Esophagus squamous epithelium (tissue), 5 donors: Measurements from ENCODE around the gene RPS2. TPM values are rescaled to one million over a fixed set of nuclear protein-coding genes. Genes with fewer than 3 reads are reported as not detected.
A peak's percentile ranks its signal among the peaks of the same experiment; 100 is the strongest.

Experiments
- DNase-seq: peaks from one replicate; lab custom pipeline; 2025; lab: John Stamatoyannopoulos, UW
- H3K27ac ChIP-seq, 4 donors: fragments of 200-600 bp; sonication (generic); one replicate each; pipeline ENCODE4 v1.5.1; 2016 to 2019; ENCODE audit warnings: mild to moderate bottlenecking in 1 of 4
- H3K27me3 ChIP-seq, 4 donors: fragments of 200-600 bp; sonication (generic); 1 replicate in 3 of 4; 2 replicates in 1 of 4; pipeline versions ENCODE4 v1.5.1 to v1.6.0; 2017 to 2021; ENCODE audit warnings: antibody characterized with exemption in 1 of 4
- H3K36me3 ChIP-seq, 3 donors: fragments of 200-600 bp; sonication (generic); one replicate each; pipeline ENCODE4 v1.5.1; 2016 to 2019
- H3K4me1 ChIP-seq, 3 donors: fragments of 200-600 bp; sonication (generic); one replicate each; pipeline ENCODE4 v1.5.1; 2017 to 2019
- H3K4me3 ChIP-seq, 4 donors: fragments of 200-600 bp; sonication (generic); 1 replicate in 3 of 4; 2 replicates in 1 of 4; pipeline ENCODE4 v1.5.1; 2016 to 2019; ENCODE audit warnings: mild to moderate bottlenecking in 2 of 4, moderate library complexity in 1 of 4
- H3K9me3 ChIP-seq, 3 donors: fragments of 200-600 bp; sonication (generic); one replicate each; pipeline ENCODE4 v1.5.1; 2016 to 2019
- CTCF ChIP-seq, 6 experiments: fragments of 450-650 bp in 4 of 6; fragments of 200-600 bp in 2 of 6; sonication (generic) in 2 of 6; IDR thresholded peaks; one replicate each; pipeline ENCODE4 v1.5.1; 2016 to 2019; ENCODE audit warnings: antibody characterized with exemption in 6 of 6, mild to moderate bottlenecking in 4 of 6, moderate library complexity in 4 of 6
- POLR2A ChIP-seq, 4 donors: fragments of 450-650 bp; IDR thresholded peaks; one replicate each; pipeline ENCODE4 v1.6.1; 2017; ENCODE audit warnings: antibody characterized with exemption in 4 of 4, mild to moderate bottlenecking in 4 of 4, moderate library complexity in 3 of 4
- WGBS, 2 donors: methylation state at CpG; one replicate each; pipeline ENCODE4 v1.1.5; 2018; 5-methylcytosine and 5-hydroxymethylcytosine counted together
- intact Hi-C: fragments of 100-400 bp; cut with DNase I; formaldehyde crosslinking; loops from one replicate; pipeline ENCODE4 v1.15.0; 2022
- total RNA-seq, 4 donors: library from RNA; depleted of rRNA; stranded (reverse); fragments of >200 nt; gene quantifications; one replicate each; pipeline ENCODE4 v1.1.0, GENCODE V29; 2016
- donor health status: DM: yes; HTN: yes; CAD: no.

Gene RPS2
- total RNA-seq, 4 donors from 2014 or later = 1,980 to 2,837 (median 2,292) TPM

DNA sequence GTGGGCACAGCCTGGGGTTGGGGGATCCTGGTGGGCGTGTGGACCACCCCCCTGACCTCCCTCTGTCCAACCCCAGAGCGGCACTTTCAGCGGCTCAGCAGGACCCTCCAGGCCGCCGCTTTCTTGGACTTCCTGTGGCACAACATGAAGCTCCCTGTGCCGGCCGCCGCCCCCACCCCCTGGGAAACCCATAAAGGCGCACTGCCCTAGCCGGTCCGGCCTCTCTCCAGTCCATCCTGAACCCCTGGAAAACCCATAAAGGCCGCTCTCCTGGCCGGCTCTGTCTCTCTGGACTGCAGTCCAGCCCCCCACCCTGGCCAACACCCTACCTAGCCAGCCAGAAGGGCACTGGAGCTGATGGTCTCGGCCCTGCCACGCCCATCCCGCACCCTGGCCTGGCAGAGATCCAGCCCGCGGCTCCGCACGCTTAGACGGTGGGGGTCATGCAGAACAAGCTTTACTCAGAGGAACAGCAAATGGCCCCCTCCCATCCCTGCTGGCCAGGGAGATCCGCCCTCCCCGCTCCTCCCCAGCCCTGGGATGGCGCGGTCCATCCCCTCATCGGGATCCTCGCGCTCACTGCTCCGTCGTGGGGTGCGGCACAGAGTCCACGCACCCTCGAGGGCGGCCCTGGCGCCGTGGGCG lies 14.0 kb upstream of the RPS2 start:
- H3K9me3 ChIP-seq = no peaks in the 10 kb centered on the region
- intact Hi-C loops = no loop called here
- WGBS, 2 donors = 90% methylated on average over 4 of the region's 37 CpGs; no CpG with 5 or more reads in 1 of the 2 donors
- peaks cover 32 to 53% (median 41%) of the 10 kb centered on the region in 3 donors for H3K36me3 ChIP-seq
- TF ChIP-seq CTCF (IDR thresholded peaks at IDR 0.05) (no peak), POLR2A (IDR thresholded peaks at IDR 0.05) (no peak)
- H3K27me3 ChIP-seq = peaks cover 0 to 93% (median 13%) of the 10 kb centered on the region in 4 donors
- H3K4me3 ChIP-seq = peak overlapping the region; percentile 36 to 50 (median 44)
- H3K27ac ChIP-seq = peak overlapping the region; percentile 52 to 83 (median 80)
- peaks cover 25 to 72% (median 29%) of the 10 kb centered on the region in 3 donors for H3K4me1 ChIP-seq
- DNase-seq = no peak

GRCh38 chr16:1977875-1978268 lies 13.2 kb upstream of the RPS2 start:
- H3K27me3 ChIP-seq = peaks cover 0 to 85% (median 13%) of the 10 kb centered on the region in 4 donors
- no peaks in the 10 kb centered on the region for H3K9me3 ChIP-seq
- no peak for DNase-seq
- TF ChIP-seq POLR2A (IDR thresholded peaks at IDR 0.05) = no peak
- TF ChIP-seq CTCF (IDR thresholded peaks at IDR 0.05) = no peak
- peaks cover 32 to 55% (median 41%) of the 10 kb centered on the region in 3 donors for H3K36me3 ChIP-seq
- intact Hi-C loops = no loop called here
- WGBS, 2 donors = no CpG with 5 or more reads among the region's 18 CpGs
- peaks cover 21 to 72% (median 31%) of the 10 kb centered on the region in 3 donors for H3K4me1 ChIP-seq
- H3K27ac ChIP-seq = peak overlapping the region in 3 of 4 donors; percentile 2 to 83 (median 82)
- H3K4me3 ChIP-seq = no peak overlapping the region

DNA sequence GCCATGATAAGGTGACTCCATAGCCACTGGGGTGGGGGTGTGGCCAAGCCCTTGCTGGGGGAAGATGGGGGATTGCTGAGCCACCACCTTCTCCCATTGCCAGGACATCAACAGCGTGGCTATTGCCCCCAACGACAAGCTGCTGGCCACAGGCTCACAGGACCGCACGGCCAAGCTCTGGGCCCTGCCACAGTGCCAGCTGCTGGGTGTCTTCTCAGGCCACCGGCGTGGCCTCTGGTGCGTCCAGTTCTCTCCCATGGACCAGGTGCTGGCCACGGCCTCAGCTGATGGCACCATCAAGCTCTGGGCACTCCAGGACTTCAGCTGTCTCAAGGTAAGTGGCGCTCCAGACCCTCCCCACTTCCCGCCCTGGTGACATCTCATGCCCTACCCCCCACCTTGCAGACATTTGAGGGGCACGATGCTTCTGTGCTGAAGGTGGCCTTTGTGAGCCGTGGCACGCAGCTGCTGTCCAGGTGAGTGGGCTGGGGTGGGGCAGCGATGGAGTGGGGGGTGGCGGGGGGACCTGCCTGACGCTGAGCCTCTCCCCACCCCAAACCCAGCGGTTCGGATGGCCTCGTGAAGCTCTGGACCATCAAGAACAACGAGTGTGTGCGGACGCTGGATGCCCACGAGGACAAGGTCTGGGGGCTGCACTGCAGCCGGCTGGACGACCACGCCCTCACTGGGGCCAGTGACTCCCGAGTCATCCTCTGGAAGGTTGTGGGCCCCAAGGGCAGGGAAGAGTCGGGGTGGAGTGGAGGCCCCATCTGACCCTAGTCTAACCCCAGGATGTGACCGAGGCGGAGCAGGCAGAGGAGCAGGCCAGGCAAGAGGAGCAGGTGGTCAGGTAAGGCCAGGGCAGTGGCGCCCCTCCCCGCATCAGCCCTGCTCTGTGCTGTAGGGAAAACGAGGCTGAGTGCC lies 12.6 kb upstream of the RPS2 start:
- 73% methylated on average over 7 of the region's 33 CpGs; no CpG with 5 or more reads in 1 of the 2 donors for WGBS, 2 donors
- H3K36me3 ChIP-seq = peaks cover 32 to 55% (median 41%) of the 10 kb centered on the region in 3 donors
- H3K4me3 ChIP-seq = no peak overlapping the region
- intact Hi-C loops = no loop called here
- H3K4me1 ChIP-seq = peaks cover 28 to 72% (median 37%) of the 10 kb centered on the region in 3 donors
- DNase-seq = no peak
- peaks cover 0 to 79% (median 13%) of the 10 kb centered on the region in 4 donors for H3K27me3 ChIP-seq
- H3K27ac ChIP-seq = peak overlapping the region in 3 of 4 donors; percentile 13 to 83 (median 14)
- no peak for TF ChIP-seq CTCF (IDR thresholded peaks at IDR 0.05)
- H3K9me3 ChIP-seq = no peaks in the 10 kb centered on the region

DNA sequence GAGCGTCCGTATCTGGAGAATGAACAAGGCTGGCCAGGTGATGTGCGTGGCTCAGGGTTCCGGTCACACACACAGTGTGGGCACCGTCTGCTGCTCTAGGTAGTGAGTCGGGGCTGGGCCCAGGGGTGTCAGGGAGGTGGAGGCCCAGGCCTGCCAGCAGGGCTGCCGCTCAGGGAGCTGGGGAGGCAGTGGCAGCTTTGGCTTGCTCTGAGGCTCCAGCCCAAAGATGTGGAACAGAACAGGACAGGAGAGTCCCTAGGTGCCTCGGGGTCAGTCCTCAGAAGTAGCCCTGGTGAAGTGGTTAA lies 11.5 kb upstream of the RPS2 start:
- H3K36me3 ChIP-seq = peaks cover 32 to 55% (median 41%) of the 10 kb centered on the region in 3 donors
- intact Hi-C loops = no loop called here
- no peak overlapping the region for H3K27ac ChIP-seq
- H3K4me3 ChIP-seq = no peak overlapping the region
- no peaks in the 10 kb centered on the region for H3K9me3 ChIP-seq
- no peak for TF ChIP-seq CTCF (IDR thresholded peaks at IDR 0.05)
- TF ChIP-seq POLR2A (IDR thresholded peaks at IDR 0.05) = no peak
- no peak for DNase-seq
- peaks cover 0 to 68% (median 12%) of the 10 kb centered on the region in 4 donors for H3K27me3 ChIP-seq
- H3K4me1 ChIP-seq = peaks cover 30 to 69% (median 35%) of the 10 kb centered on the region in 3 donors
- 85 to 100% methylated on average over 1 to 5 of the region's 8 CpGs for WGBS, 2 donors
